Chondrocyte (in vitro differentiated cells): ENCODE measurements around the gene TNNC1. TPM values are rescaled to one million over a fixed set of nuclear protein-coding genes. Genes with fewer than 3 reads are reported as not detected.

ENCODE experiments used
- DNase-seq: peaks from one replicate; pipeline ENCODE4 v3.0.0; 2021; ENCODE audit warnings: mixed read lengths, low spot score
- H3K27ac Mint-ChIP-seq: one replicate; pipeline ENCODE4 v1.8.0; 2021; ENCODE audit warnings: mild to moderate bottlenecking, moderate library complexity, mixed read lengths; ENCODE audit not compliant: unreplicated experiment
- H3K27me3 Mint-ChIP-seq: 2 replicates; pipeline ENCODE4 v1.8.0; 2021; ENCODE audit warnings: low read depth, mixed read lengths
- H3K36me3 Mint-ChIP-seq: 2 replicates; pipeline ENCODE4 v1.8.0; 2021; ENCODE audit warnings: low read depth, mixed read lengths
- H3K4me1 Mint-ChIP-seq: 2 replicates; pipeline ENCODE4 v1.8.0; 2021; ENCODE audit warnings: low read depth, mild to moderate bottlenecking, mixed read lengths
- H3K4me3 Mint-ChIP-seq: one replicate; pipeline ENCODE4 v1.8.0; 2021; ENCODE audit warnings: mild to moderate bottlenecking, moderate library complexity, mixed read lengths; ENCODE audit not compliant: unreplicated experiment
- H3K9me3 Mint-ChIP-seq: 2 replicates; pipeline ENCODE4 v1.8.0; 2021; ENCODE audit warnings: low read depth, mixed read lengths
- CTCF ChIP-seq: fragments of 200-600 bp; sonication (generic); IDR thresholded peaks from 2 replicates; pipeline ENCODE4 v1.5.0; 2021; ENCODE audit warnings: antibody characterized with exemption, mild to moderate bottlenecking, moderate library complexity
- total RNA-seq: library from RNA; stranded (reverse); gene quantifications from 3 replicates; pipeline ENCODE4 v1.2.1, GENCODE V29; 2021

The TNNC1 gene
- total RNA-seq, 1 donor from 2014 or later: 12.7 TPM

GRCh38 chr3:52490939-52491526 is 37.2 kb upstream of the TNNC1 start:
- no peaks in the 10 kb centered on the region for H3K27me3 Mint-ChIP-seq
- H3K27ac Mint-ChIP-seq: peak overlapping the region; percentile 57
- no peak overlapping the region for H3K4me3 Mint-ChIP-seq
- DNase-seq: no peak
- peaks cover 30% of the 10 kb centered on the region for H3K36me3 Mint-ChIP-seq
- H3K9me3 Mint-ChIP-seq: no peaks in the 10 kb centered on the region
- peaks cover 4% of the 10 kb centered on the region for H3K4me1 Mint-ChIP-seq
- no peak for TF ChIP-seq CTCF

- Mint-ChIP-seq H3K36me3 (peaks cover 33% of the 10 kb centered on the region), H3K4me1 (peaks cover 4% of the 10 kb centered on the region), H3K27me3 (no peaks in the 10 kb centered on the region), H3K27ac (peak overlapping the region; percentile 57), H3K9me3 (no peaks in the 10 kb centered on the region), H3K4me3 (no peak overlapping the region)
- no peak for DNase-seq
- no peak for TF ChIP-seq CTCF
These were observed 36.4 kb upstream of the TNNC1 start for GRCh38 chr3:52490035-52490938.

GRCh38 chr3:52489453-52489852 is 35.6 kb upstream of the TNNC1 start:
- Mint-ChIP-seq H3K4me3 (no peak overlapping the region), H3K9me3 (no peaks in the 10 kb centered on the region), H3K36me3 (peaks cover 35% of the 10 kb centered on the region), H3K27me3 (no peaks in the 10 kb centered on the region), H3K27ac (no peak overlapping the region), H3K4me1 (peaks cover 4% of the 10 kb centered on the region)
- no peak for DNase-seq
- TF ChIP-seq CTCF: no peak

GRCh38 chr3:52488746-52489145 is 34.9 kb upstream of the TNNC1 start:
- Mint-ChIP-seq H3K4me3 (no peak overlapping the region), H3K27me3 (no peaks in the 10 kb centered on the region), H3K9me3 (no peaks in the 10 kb centered on the region), H3K27ac (no peak overlapping the region), H3K36me3 (peaks cover 35% of the 10 kb centered on the region), H3K4me1 (peaks cover 9% of the 10 kb centered on the region)
- no peak for TF ChIP-seq CTCF
- no peak for DNase-seq

- TF ChIP-seq CTCF: no peak
- DNase-seq: no peak
- no peak overlapping the region for H3K4me3 Mint-ChIP-seq
- H3K27ac Mint-ChIP-seq: no peak overlapping the region
- no peaks in the 10 kb centered on the region for H3K27me3 Mint-ChIP-seq
- no peaks in the 10 kb centered on the region for H3K9me3 Mint-ChIP-seq
- peaks cover 16% of the 10 kb centered on the region for H3K4me1 Mint-ChIP-seq
- peaks cover 37% of the 10 kb centered on the region for H3K36me3 Mint-ChIP-seq
These were observed 34.2 kb upstream of the TNNC1 start for GRCh38 chr3:52487788-52488691.
